Smooth muscle cell (in vitro differentiated cells): ENCODE data around the gene FAM168A. TPM values are rescaled to one million over a fixed set of nuclear protein-coding genes. Genes with fewer than 3 reads are reported as not detected.

Experiments used
- DNase-seq: peaks from one replicate; lab custom pipeline; 2025; ENCODE audit not compliant: unreplicated experiment; lab: John Stamatoyannopoulos, UW
- H2AFZ ChIP-seq: fragments of 200-600 bp; sonication (generic); 2 replicates; pipeline ENCODE4 v1.6.0; 2016; ENCODE audit warnings: antibody characterized with exemption, low read depth, mild to moderate bottlenecking
- H3F3A ChIP-seq: fragments of 200-600 bp; sonication (generic); 2 replicates; pipeline ENCODE4 v1.6.0; 2017; ENCODE audit warnings: antibody characterized with exemption, low read depth
- H3K27ac ChIP-seq: fragments of 200-600 bp; sonication (generic); 2 replicates; pipeline ENCODE4 v1.5.1; 2016; ENCODE audit warnings: low read depth, mild to moderate bottlenecking
- H3K27me3 ChIP-seq: fragments of 200-600 bp; sonication (generic); 2 replicates; pipeline ENCODE4 v1.6.1; 2016; ENCODE audit warnings: low read depth, mild to moderate bottlenecking
- H3K36me3 ChIP-seq: fragments of 200-600 bp; sonication (generic); 2 replicates; pipeline ENCODE4 v1.5.1; 2016; ENCODE audit warnings: low read depth
- H3K4me1 ChIP-seq: fragments of 200-600 bp; sonication (generic); 2 replicates; pipeline ENCODE4 v1.5.1; 2016; ENCODE audit warnings: low read depth
- H3K4me2 ChIP-seq: fragments of 200-600 bp; sonication (generic); 2 replicates; pipeline ENCODE4 v1.6.0; 2016; ENCODE audit warnings: mild to moderate bottlenecking
- H3K4me3 ChIP-seq: fragments of 200-600 bp; sonication (generic); 2 replicates; pipeline ENCODE4 v1.5.1; 2016; ENCODE audit warnings: mild to moderate bottlenecking
- H3K79me2 ChIP-seq: fragments of 200-600 bp; sonication (generic); 2 replicates; pipeline ENCODE4 v1.6.0; 2016; ENCODE audit warnings: low read depth, mild to moderate bottlenecking
- H3K9ac ChIP-seq: fragments of 200-600 bp; sonication (generic); 2 replicates; pipeline ENCODE4 v1.6.0; 2016; ENCODE audit warnings: low read depth
- H3K9me3 ChIP-seq: fragments of 200-600 bp; sonication (generic); replicated peaks from 2 replicates; pipeline ENCODE4 v1.5.1; 2016; ENCODE audit warnings: low read depth
- H4K20me1 ChIP-seq: fragments of 200-600 bp; sonication (generic); 2 replicates; pipeline ENCODE4 v1.6.0; 2016; ENCODE audit warnings: low read depth
- CTCF ChIP-seq: fragments of 200-600 bp; sonication (generic); IDR thresholded peaks from 2 replicates; pipeline ENCODE4 v1.5.1; 2017; ENCODE audit warnings: borderline replicate concordance, mild to moderate bottlenecking, antibody characterized with exemption; ENCODE audit not compliant: insufficient read depth, poor library complexity, severe bottlenecking
- WGBS: methylation state at CpG from one replicate; pipeline ENCODE4 v1.1.7; 2016; ENCODE audit warnings: low lambda C conversion rate; 5-methylcytosine and 5-hydroxymethylcytosine counted together
- polyA plus RNA-seq: library from polyadenylated mRNA; unstranded; fragments of >200 nt; fragmentation: Nextera tagmentation; extraction: Ambion mirVana; gene quantifications from 2 replicates; pipeline ENCODE4 v1.2.1, GENCODE V29; 2016
- total RNA-seq: library from RNA; depleted of rRNA; stranded (reverse); fragments of >200 nt; gene quantifications from 2 replicates; pipeline ENCODE4 v1.2.3, GENCODE V29; 2014

FAM168A gene
- total and polyA plus RNA-seq, 2 experiments from 2014 or later, result 10.8 to 32.5 TPM

DNA sequence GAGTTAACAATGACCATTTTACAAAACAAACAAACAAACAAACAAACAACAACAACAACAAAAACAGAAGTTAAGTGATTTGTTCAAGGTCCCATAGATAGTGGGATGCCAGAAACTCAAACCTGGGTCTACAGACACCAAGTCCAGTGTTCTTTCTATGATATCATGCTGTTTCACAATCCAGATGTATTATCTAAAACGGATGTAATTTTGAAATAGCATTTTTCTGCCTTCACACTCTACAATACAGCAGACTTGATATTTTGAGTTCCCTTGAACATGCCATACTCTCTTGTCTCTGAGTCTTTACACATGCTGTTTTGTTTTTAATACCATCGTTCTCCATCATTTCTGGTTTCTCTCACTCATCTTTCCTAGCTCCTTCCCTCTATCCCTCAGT is 117.2 kb downstream of the FAM168A start:
- no peak for DNase-seq
- 65% methylated on average over 2 of the region's 2 CpGs for WGBS
- Histone ChIP-seq H3K27ac (no peak overlapping the region), H3K9ac (no peak overlapping the region), H3K36me3 (no peaks in the 10 kb centered on the region), H3K9me3 (no peaks in the 10 kb centered on the region), H2AFZ (no peak overlapping the region), H3K4me2 (no peak overlapping the region), H4K20me1 (peaks cover 73% of the 10 kb centered on the region), H3K79me2 (peaks cover 69% of the 10 kb centered on the region), H3K27me3 (no peaks in the 10 kb centered on the region), H3K4me1 (no peaks in the 10 kb centered on the region), H3K4me3 (no peak overlapping the region), H3F3A (no peaks in the 10 kb centered on the region)
- TF ChIP-seq CTCF, result no peak

GRCh38 chr11:73478737-73479347 is 119.1 kb downstream of the FAM168A start:
- Histone ChIP-seq H3K9ac (no peak overlapping the region), H3K9me3 (no peaks in the 10 kb centered on the region), H3K4me3 (no peak overlapping the region), H3K36me3 (no peaks in the 10 kb centered on the region), H3K27ac (no peak overlapping the region), H3K27me3 (no peaks in the 10 kb centered on the region), H3F3A (no peaks in the 10 kb centered on the region), H4K20me1 (peaks cover 75% of the 10 kb centered on the region), H3K4me1 (no peaks in the 10 kb centered on the region), H3K79me2 (peaks cover 73% of the 10 kb centered on the region), H2AFZ (no peak overlapping the region), H3K4me2 (no peak overlapping the region)
- peak; percentile 55 for TF ChIP-seq CTCF
- 57% methylated on average over 1 of the region's 1 CpG for WGBS
- DNase-seq, result no peak

DNA sequence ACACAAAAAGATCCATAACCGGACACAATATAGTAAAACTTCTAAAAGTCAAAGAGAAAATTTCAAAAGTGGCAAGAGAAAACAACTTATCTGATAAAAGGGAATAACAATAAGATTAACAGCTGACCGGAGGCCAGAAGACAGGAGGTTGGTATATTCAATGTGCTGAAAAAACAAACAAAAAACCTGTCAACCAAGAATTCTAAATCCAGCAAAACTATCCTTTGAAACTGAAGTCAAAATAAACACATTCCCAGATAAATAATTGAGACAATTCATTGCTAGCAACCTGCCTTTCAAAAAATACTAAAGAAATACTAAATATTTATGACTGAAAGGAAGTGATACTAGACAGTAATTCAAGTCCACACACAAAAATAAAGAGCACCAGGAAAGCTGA is 120.4 kb downstream of the FAM168A start:
- Histone ChIP-seq H3K36me3 (no peaks in the 10 kb centered on the region), H3K4me3 (no peak overlapping the region), H2AFZ (no peak overlapping the region), H3F3A (no peaks in the 10 kb centered on the region), H3K27ac (no peak overlapping the region), H3K27me3 (no peaks in the 10 kb centered on the region), H3K9me3 (no peaks in the 10 kb centered on the region), H4K20me1 (peaks cover 75% of the 10 kb centered on the region), H3K9ac (no peak overlapping the region), H3K79me2 (peaks cover 62% of the 10 kb centered on the region), H3K4me2 (no peak overlapping the region), H3K4me1 (no peaks in the 10 kb centered on the region)
- DNase-seq, result no peak
- TF ChIP-seq CTCF, result no peak
- 93% methylated on average over 2 of the region's 2 CpGs for WGBS

- Histone ChIP-seq H3K9me3 (no peaks in the 10 kb centered on the region), H3K4me3 (no peak overlapping the region), H3K4me1 (no peaks in the 10 kb centered on the region), H3K9ac (no peak overlapping the region), H3F3A (no peaks in the 10 kb centered on the region), H3K27me3 (no peaks in the 10 kb centered on the region), H3K4me2 (no peak overlapping the region), H4K20me1 (peaks cover 74% of the 10 kb centered on the region), H3K79me2 (peaks cover 58% of the 10 kb centered on the region), H3K27ac (no peak overlapping the region), H2AFZ (no peak overlapping the region), H3K36me3 (no peaks in the 10 kb centered on the region)
- DNase-seq, result no peak
- TF ChIP-seq CTCF, result no peak
Observed at GRCh38 chr11:73475549-73476095, 122.3 kb downstream of the FAM168A start.
